Measurements from ENCODE around the gene DLGAP1.

Gene DLGAP1

DNA sequence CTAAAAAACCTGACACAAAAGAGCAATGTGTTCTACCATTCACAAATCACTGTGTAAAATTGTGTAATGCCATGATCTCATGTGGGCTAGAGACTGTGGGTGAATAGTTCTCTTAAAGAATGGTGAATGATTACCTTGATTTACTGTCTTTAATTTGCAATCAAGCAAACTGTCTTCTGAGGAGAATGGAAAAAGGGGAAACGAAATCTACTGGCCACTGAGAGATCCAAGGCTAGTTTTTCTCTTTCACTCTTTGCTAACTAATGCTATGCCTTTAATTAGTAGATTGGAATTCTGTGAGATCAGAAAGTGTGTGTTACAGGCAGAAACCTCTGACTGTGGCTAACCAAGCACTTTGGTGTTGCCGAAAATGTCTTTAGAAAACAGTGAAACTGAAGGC lies 582.5 kb downstream of the DLGAP1 start:
- no peak for TF ChIP-seq ZNF70 (CRISPR knock-in tag; IDR thresholded peaks at IDR 0.05)
- TF ChIP-seq TSHZ2 (CRISPR knock-in tag; IDR thresholded peaks at IDR 0.05): no peak
- TF ChIP-seq SNAI2 (CRISPR knock-in tag; IDR thresholded peaks at IDR 0.05): no peak
- TF ChIP-seq TCF4 (CRISPR knock-in tag; IDR thresholded peaks at IDR 0.05; ENCODE audit: borderline replicate concordance): no peak
- TF ChIP-seq ARNTL (CRISPR knock-in tag; IDR thresholded peaks at IDR 0.05; ENCODE audit: borderline replicate concordance, low read depth): no peak
- no peak for TF ChIP-seq OSR1 (CRISPR knock-in tag; IDR thresholded peaks at IDR 0.05)
- TF ChIP-seq ZFP3 (CRISPR knock-in tag; IDR thresholded peaks at IDR 0.05): no peak
- TF ChIP-seq ESRRG (CRISPR knock-in tag; IDR thresholded peaks at IDR 0.05): no peak
- no peak for TF ChIP-seq BACH2 (CRISPR knock-in tag; IDR thresholded peaks at IDR 0.05; ENCODE audit: borderline replicate concordance)
- TF ChIP-seq ZNF8 (CRISPR knock-in tag; IDR thresholded peaks at IDR 0.05): no peak
- no peak for TF ChIP-seq TOX (CRISPR knock-in tag; IDR thresholded peaks at IDR 0.05; ENCODE audit: borderline replicate concordance)
- TF ChIP-seq, protein P1, sequence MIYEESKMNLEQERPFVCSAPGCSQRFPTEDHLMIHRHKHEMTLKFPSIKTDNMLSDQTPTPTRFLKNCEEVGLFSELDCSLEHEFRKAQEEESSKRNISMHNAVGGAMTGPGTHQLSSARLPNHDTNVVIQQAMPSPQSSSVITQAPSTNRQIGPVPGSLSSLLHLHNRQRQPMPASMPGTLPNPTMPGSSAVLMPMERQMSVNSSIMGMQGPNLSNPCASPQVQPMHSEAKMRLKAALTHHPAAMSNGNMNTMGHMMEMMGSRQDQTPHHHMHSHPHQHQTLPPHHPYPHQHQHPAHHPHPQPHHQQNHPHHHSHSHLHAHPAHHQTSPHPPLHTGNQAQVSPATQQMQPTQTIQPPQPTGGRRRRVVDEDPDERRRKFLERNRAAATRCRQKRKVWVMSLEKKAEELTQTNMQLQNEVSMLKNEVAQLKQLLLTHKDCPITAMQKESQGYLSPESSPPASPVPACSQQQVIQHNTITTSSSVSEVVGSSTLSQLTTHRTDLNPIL (CRISPR knock-in tag; IDR thresholded peaks at IDR 0.05; ENCODE audit: low read depth): no peak
- TF ChIP-seq RARB (CRISPR knock-in tag; IDR thresholded peaks at IDR 0.05): no peak
- no peak for TF ChIP-seq ZFP30 (CRISPR knock-in tag; IDR thresholded peaks at IDR 0.05)
- TF ChIP-seq CSRNP3 (CRISPR knock-in tag; IDR thresholded peaks at IDR 0.05): no peak
- no peak for TF ChIP-seq GLIS3 (CRISPR knock-in tag; IDR thresholded peaks at IDR 0.05)
- TF ChIP-seq CSDC2 (CRISPR knock-in tag; IDR thresholded peaks at IDR 0.05): no peak
- no peak for TF ChIP-seq PPARA (CRISPR knock-in tag; IDR thresholded peaks at IDR 0.05; ENCODE audit: borderline replicate concordance)
- TF ChIP-seq POU6F1 (CRISPR knock-in tag; IDR thresholded peaks at IDR 0.05; ENCODE audit: borderline replicate concordance, low read depth): no peak

DNA sequence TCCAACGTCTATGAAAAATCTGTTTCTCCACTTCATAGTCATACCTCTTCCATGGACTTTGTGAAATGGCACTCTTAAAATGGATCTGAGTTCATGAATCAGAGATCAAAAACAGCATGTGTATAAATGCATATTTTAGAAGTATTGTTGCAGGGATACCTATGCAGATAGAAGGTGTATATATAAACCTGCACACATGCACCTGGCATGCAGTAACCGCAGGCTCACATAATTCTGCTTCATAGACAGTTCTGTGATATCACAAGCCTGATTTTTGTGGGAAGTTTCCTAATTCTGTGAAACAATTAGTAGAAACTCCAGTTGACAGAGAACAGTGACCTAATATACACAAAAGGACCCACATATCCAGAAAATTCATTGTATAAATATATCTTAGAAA lies 583.4 kb downstream of the DLGAP1 start:
- no peak for ATAC-seq
- TF ChIP-seq, protein P1 (CRISPR knock-in tag; IDR thresholded peaks at IDR 0.05; ENCODE audit: low read depth): no peak
- TF ChIP-seq RARB (CRISPR knock-in tag; IDR thresholded peaks at IDR 0.05) (no peak), ZFP30 (CRISPR knock-in tag; IDR thresholded peaks at IDR 0.05) (no peak), POU6F1 (CRISPR knock-in tag; IDR thresholded peaks at IDR 0.05; ENCODE audit: borderline replicate concordance, low read depth) (no peak), CSRNP3 (CRISPR knock-in tag; IDR thresholded peaks at IDR 0.05) (no peak), GLIS3 (CRISPR knock-in tag; IDR thresholded peaks at IDR 0.05) (no peak)

More for the DNA sequence above, 582.5 kb downstream of the DLGAP1 start:
- ATAC-seq: no peak

Data from SK-N-SH treated with all-trans-retinoic acid at 6 μM for 48 hours (cell line).